Muscle of leg (tissue), 11 donors: ENCODE measurements around the gene LRP1-AS. TPM values are rescaled to one million over a fixed set of nuclear protein-coding genes. Genes with fewer than 3 reads are reported as not detected.
"Not testable (repeated sequence)": the region's sequence is repeated elsewhere in the genome, so short reads cannot be mapped to it uniquely, and the experiment has no call there.

ENCODE experiments used
- DNase-seq: peaks from one replicate; pipeline ENCODE4 v3.0.0; 2013
- H3K27ac ChIP-seq: one replicate; pipeline ENCODE4 v1.5.1; 2013; ENCODE audit warnings: mild to moderate bottlenecking, low read length, control low read depth
- H3K27me3 ChIP-seq: one replicate; pipeline ENCODE4 v1.6.1; 2013; ENCODE audit warnings: low read length; ENCODE audit not compliant: control insufficient read depth, insufficient read depth
- H3K36me3 ChIP-seq: one replicate; pipeline ENCODE4 v1.6.1; 2013; ENCODE audit warnings: low read length; ENCODE audit not compliant: control insufficient read depth, insufficient read depth
- H3K4me1 ChIP-seq: one replicate; pipeline ENCODE4 v1.6.1; 2013; ENCODE audit warnings: low read length; ENCODE audit not compliant: control insufficient read depth, insufficient read depth
- H3K4me3 ChIP-seq: one replicate; pipeline ENCODE4 v1.5.1; 2013; ENCODE audit warnings: low read length, control low read depth
- H3K9me3 ChIP-seq: replicated peaks from 2 replicates; pipeline ENCODE4 v1.6.1; 2013; ENCODE audit warnings: low read depth, low read length; ENCODE audit not compliant: control insufficient read depth
- WGBS: methylation state at CpG from one replicate; pipeline ENCODE4 v1.1.5; 2013; ENCODE audit warnings: missing lambda C conversion rate; ENCODE audit not compliant: insufficient coverage; 5-methylcytosine and 5-hydroxymethylcytosine counted together
- polyA plus RNA-seq, 8 donors: library from polyadenylated mRNA; unstranded; fragments of 120-200 nt; gene quantifications; one replicate each; pipeline versions ENCODE4 v1.2.1 to v1.2.3, GENCODE V29; 2013; ENCODE audit warnings: inconsistent platforms in 1 of 8, low replicate concordance in 1 of 8; ENCODE audit not compliant: insufficient read length in 8 of 8, insufficient read depth in 1 of 8
- total RNA-seq: library from RNA; stranded (reverse); fragments of 120-200 nt; gene quantifications from one replicate; pipeline ENCODE4 v1.2.4, GENCODE V29; 2013

Gene LRP1-AS
- total and polyA plus RNA-seq, 9 donors, result 0.45 to 1.7 (median 0.77) TPM; not detected in 2

DNA sequence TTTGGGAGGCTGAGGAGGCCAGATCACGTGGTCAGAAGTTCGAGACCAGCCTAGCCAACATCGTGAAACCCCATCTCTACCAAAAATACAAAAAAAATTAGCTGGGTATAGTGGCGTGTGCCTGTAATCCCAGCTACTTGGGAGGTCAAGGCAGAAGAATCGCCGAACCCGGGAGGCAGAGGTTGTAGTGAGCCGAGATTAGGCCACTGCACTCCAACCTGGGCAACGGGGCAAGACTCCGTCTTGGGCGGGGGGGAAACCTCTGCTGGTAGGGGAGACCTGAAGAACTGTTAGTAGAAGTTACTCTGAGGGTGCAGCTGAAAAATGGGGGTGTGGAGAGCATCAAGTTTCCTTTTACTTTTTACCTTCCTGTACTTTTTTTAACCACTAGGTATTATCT lies 21.4 kb downstream of the LRP1-AS start:
- 95% methylated on average over 4 of the region's 11 CpGs for WGBS
- Histone ChIP-seq H3K4me3 (no peak overlapping the region), H3K27ac (no peak overlapping the region), H3K9me3 (no peaks in the 10 kb centered on the region), H3K36me3 (no peaks in the 10 kb centered on the region), H3K27me3 (peaks cover 22% of the 10 kb centered on the region), H3K4me1 (peaks cover 25% of the 10 kb centered on the region)
- DNase-seq, result no peak

DNA sequence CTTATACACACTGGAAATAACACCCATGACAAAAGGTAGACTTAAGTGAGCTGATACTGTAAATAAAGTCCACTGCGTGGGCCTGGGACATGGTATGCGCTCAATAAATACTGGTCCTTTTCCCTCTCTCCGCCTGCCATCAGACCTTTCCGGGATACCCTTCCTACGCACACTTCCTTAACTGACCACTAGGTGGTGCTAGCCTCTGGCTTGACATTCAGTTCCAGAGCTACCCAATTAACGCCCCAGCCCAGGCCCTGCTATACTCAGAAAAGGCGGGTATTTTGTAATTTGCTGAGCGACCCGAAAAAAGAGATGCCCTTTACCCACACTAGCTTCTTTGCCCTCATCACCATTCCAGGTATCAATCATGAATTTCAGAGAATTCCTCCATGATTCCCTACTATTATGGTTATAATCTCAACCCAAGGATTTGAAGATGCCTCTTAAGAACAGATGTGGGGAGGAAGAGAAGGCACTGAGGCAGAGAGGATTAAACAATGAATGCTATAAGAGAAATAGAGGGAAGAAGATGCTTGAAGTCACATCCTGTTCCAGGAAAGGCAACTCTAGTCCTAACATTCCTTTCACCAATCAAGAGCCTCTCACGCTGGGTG lies 23.1 kb downstream of the LRP1-AS start:
- DNase-seq, result peak; percentile 87
- no peaks in the 10 kb centered on the region for H3K9me3 ChIP-seq
- 7% methylated on average over 8 of the region's 10 CpGs for WGBS
- H3K4me1 ChIP-seq, result peaks cover 14% of the 10 kb centered on the region
- H3K27ac ChIP-seq, result no peak overlapping the region
- H3K27me3 ChIP-seq, result peaks cover 18% of the 10 kb centered on the region
- H3K36me3 ChIP-seq, result no peaks in the 10 kb centered on the region
- H3K4me3 ChIP-seq, result no peak overlapping the region

DNA sequence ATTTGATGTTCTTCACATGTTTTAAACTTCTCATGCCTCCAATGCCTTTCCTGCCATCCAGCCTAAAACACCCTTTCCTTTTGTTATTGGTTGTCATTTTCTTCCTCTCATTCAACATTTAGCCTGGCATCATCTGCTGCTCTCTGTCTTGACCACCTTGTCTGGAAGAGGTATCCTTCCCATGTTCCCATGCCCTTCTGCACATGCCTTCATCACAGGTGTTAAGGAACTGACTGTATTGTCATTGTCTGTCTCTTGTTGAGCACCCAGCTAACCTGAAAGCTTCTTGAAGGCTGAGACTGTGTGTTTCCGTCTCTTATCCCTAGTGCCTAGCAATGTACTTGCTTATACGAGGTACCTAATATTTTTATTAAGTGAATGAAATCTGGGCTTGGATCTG lies 23.6 kb downstream of the LRP1-AS start:
- Histone ChIP-seq H3K36me3 (no peaks in the 10 kb centered on the region), H3K4me1 (peaks cover 12% of the 10 kb centered on the region), H3K27ac (no peak overlapping the region), H3K27me3 (peaks cover 15% of the 10 kb centered on the region), H3K9me3 (no peaks in the 10 kb centered on the region), H3K4me3 (no peak overlapping the region)
- no CpG with 5 or more reads among the region's 2 CpGs for WGBS
- no peak for DNase-seq

DNA sequence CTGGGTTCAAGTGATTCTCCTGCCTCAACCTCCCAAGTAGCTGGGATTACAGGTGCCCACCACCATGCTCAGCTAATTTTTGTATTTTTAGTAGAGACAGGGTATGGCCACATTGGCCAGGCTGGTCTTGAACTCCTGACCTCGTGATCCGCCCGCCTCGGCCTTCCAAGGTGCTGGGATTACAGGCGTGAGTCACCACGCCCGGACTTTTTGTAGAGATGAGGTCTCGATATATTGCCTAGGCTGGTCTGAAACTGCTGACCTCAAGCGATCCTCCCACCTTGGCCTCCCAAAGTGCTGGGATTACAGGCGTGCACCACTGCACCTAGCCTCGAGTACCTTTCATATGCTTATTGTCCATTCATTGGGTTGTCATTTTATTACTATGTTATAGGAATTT lies 26.7 kb downstream of the LRP1-AS start:
- WGBS, result 92% methylated on average over 7 of the region's 11 CpGs
- H3K9me3 ChIP-seq, H3K4me1 ChIP-seq, H3K4me3 ChIP-seq, H3K27ac ChIP-seq, DNase-seq, H3K36me3 ChIP-seq, H3K27me3 ChIP-seq: not testable (repeated sequence)

DNA sequence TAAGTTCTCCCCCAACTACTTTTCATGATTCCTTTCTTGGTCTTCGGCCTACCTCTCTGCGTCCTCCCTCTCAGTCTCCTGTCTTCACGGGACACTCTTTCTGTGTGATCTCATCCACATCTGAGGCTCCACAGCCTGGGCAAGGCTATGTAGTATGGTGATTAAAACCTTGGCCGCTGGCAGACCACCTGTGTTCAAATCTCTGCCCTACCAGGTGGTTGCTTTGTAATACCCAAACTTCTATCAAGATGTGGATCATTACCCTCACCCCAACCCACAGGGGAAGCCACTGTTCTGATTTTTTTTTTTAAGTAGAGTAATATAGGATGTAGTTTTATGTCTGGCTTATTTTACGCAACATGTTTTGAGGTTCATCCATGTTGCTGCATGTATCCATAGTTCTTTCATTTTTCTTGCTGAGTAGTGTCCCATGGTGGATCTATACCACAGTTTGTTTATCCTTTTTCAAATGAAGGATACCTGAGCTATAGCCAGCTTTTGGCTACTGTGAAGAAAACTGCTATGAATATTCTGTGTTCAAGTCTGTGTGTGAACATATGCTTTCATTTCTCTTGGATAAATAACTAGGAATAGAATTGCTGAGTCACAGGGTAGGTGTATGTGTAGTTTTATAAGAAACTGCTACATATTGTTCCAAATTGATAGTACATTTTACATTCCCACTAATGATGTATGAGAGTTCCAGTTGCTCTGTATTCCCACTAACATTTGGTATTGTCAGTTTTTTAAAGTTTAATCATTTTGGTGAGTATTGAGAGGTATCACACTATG lies 27.9 kb downstream of the LRP1-AS start:
- Histone ChIP-seq H3K4me3 (no peak overlapping the region), H3K27me3 (no peaks in the 10 kb centered on the region), H3K27ac (no peak overlapping the region), H3K4me1 (no peaks in the 10 kb centered on the region), H3K36me3 (no peaks in the 10 kb centered on the region), H3K9me3 (no peaks in the 10 kb centered on the region)
- DNase-seq, result no peak
- no CpG with 5 or more reads among the region's 5 CpGs for WGBS

- DNase-seq, result peak; percentile 61
- no peaks in the 10 kb centered on the region for H3K36me3 ChIP-seq
- WGBS, result no CpG with 5 or more reads among the region's 1 CpG
- H3K27ac ChIP-seq, result no peak overlapping the region
- no peaks in the 10 kb centered on the region for H3K27me3 ChIP-seq
- no peaks in the 10 kb centered on the region for H3K4me1 ChIP-seq
- H3K4me3 ChIP-seq, result no peak overlapping the region
- H3K9me3 ChIP-seq, result no peaks in the 10 kb centered on the region
These were observed 28.6 kb downstream of the LRP1-AS start for GRCh38 chr12:57118711-57119271.

DNA sequence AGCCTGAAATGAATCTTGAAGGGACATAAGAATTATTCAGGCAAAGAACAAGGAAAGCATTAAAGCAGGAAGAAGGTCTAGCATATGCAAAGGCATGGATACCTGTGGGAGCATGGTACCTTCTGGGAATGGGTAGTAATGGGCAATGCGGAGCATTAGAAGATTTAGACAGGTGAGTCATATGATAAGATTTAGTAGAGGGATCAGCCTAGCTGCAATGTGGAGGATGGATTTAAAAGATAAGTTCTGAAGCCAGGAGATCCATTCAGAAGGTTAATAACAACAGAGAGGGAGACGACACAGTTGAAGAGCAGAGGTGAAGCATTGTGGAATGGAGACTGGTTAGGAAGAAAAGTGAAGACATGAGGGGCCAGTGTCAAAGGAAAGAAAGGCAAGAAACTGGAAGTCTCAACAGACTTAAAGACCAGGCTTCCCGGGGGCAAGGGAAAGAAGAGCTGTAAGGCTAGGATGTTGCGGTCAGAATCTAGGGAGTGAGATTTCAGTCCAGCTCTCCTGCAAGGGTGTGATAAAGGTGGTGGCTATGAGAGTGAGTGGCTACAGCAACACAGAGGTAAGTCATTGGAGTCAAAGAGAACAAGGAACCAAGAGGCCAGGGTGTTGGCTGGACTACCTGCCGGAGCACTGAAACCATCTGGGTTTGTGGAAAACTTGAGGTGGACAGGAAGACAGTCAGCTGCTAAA lies 30.7 kb downstream of the LRP1-AS start:
- no peak overlapping the region for H3K27ac ChIP-seq
- 90% methylated on average over 5 of the region's 5 CpGs for WGBS
- no peak for DNase-seq
- H3K27me3 ChIP-seq, result no peaks in the 10 kb centered on the region
- H3K36me3 ChIP-seq, result no peaks in the 10 kb centered on the region
- H3K4me1 ChIP-seq, result peaks cover 4% of the 10 kb centered on the region
- H3K9me3 ChIP-seq, result no peaks in the 10 kb centered on the region
- no peak overlapping the region for H3K4me3 ChIP-seq

DNA sequence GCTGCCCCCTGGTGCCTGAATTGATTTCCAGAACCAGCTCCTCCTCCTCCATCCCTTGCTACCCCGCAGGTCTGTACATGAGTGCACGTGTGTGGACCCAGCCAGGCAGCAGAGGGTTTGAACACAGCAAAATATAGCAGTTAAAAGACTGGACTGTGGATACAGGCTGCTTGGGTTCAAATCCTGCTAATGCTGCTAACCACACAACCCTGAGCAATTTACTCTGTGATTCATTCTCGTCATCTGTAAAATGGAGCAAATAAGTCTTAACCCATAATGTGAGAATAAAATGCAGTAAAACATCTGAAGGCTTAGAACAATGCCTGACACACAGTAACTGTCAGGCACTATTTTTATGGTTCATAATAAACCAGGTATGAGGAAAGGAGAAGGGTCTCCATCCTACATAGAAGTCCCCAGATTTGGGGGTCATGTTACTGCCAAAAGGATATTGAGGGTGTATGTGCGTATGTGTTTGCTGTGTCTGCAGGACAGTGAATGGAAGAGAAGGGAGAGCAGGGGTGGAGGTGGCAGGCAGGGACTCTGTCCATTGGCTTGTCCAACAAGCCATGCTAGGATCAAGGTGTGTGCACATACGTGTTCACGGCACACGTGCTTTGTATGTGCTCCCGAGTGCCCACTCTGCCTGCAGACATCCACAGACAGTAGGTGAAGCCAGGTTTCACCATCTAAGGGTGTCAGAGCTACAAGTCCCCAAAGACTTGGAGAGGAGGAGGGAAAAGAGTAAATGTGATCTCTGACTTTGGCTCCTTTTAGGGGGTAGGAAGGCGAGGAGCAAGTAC lies 34.7 kb downstream of the LRP1-AS start:
- Histone ChIP-seq H3K9me3 (no peaks in the 10 kb centered on the region), H3K27me3 (no peaks in the 10 kb centered on the region), H3K36me3 (peaks cover 7% of the 10 kb centered on the region), H3K27ac (peak overlapping the region; percentile 98), H3K4me1 (peaks cover 26% of the 10 kb centered on the region), H3K4me3 (peak overlapping the region; percentile 72)
- DNase-seq, result no peak
- 84% methylated on average over 4 of the region's 9 CpGs for WGBS

GRCh38 chr12:57111031-57111734 lies 36.2 kb downstream of the LRP1-AS start, which contains the start of gene STAT6:
Gene STAT6, minus strand, starts transcription at chr12:57111362. Its CDS starts 3,084 bp downstream, at chr12:57108278.
- no peaks in the 10 kb centered on the region for H3K9me3 ChIP-seq
- H3K27me3 ChIP-seq, result no peaks in the 10 kb centered on the region
- peak within 1 kb of the TSS; percentile 98 for H3K27ac ChIP-seq
- H3K4me1 ChIP-seq, result peaks cover 34% of the 10 kb centered on the region
- WGBS, result 2% methylated on average over 6 of the region's 13 CpGs
- peak within 1 kb of the TSS; percentile 72 for H3K4me3 ChIP-seq
- peaks cover 15% of the 10 kb centered on the region for H3K36me3 ChIP-seq
- DNase-seq, result peak; percentile 96
